ENCODE data around the gene TRIM33. TPM values are rescaled to one million over a fixed set of nuclear protein-coding genes. Genes with fewer than 3 reads are reported as not detected.

TRIM33 gene
- total and polyA plus RNA-seq, 2 of the 13 experiments (the other 11 are each of a cell fraction or from before 2014, with no cell fraction given): 35.5 to 42.2 TPM

- no peak for TF ChIP-seq ZNF543 (CRISPR knock-in tag; IDR thresholded peaks at IDR 0.05)
- peak; percentile 64 for TF ChIP-seq ASH2L (IDR thresholded peaks at IDR 0.05; ENCODE audit: insufficient read length, low read depth, low read length)
- TF ChIP-seq, protein P1, sequence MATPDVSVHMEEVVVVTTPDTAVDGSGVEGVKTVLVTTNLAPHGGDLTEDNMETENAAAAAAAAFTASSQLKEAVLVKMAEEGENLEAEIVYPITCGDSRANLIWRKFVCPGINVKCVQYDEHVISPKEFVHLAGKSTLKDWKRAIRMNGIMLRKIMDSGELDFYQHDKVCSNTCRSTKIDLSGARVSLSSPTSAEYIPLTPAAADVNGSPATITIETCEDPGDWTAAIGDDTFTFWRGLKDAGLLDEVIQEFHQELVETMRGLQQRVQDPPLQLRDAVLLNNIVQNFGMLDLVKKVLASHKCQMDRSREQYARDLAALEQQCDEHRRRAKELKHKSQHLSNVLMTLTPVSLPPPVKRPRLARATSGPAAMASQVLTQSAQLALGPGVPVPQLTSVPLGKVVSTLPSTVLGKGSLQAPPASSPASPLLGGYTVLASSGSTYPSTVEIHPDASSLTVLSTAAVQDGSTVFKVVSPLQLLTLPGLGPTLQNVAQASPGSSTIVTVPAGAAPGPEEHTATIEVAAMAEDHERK (CRISPR knock-in tag; IDR thresholded peaks at IDR 0.05; ENCODE audit: low read depth): no peak
- 0 out of 2 replicates have a peak, but pooled peaks have one; percentile 28 for TF ChIP-seq MYPOP (CRISPR knock-in tag; IDR thresholded peaks at IDR 0.05)
- no peak for TF ChIP-seq GLI4 (CRISPR knock-in tag; IDR thresholded peaks at IDR 0.05; ENCODE audit: borderline replicate concordance)
- TF ChIP-seq YEATS2 (CRISPR knock-in tag; IDR thresholded peaks at IDR 0.05; ENCODE audit: borderline replicate concordance): no peak
- TF ChIP-seq AFF4 (CRISPR knock-in tag; IDR thresholded peaks at IDR 0.05): 0 out of 2 replicates have a peak, but pooled peaks have one; percentile 38
- peak; percentile 43 for TF ChIP-seq DMAP1 (CRISPR knock-in tag; IDR thresholded peaks at IDR 0.05)
- TF ChIP-seq ZFP62 (CRISPR knock-in tag; IDR thresholded peaks at IDR 0.05): no peak
- TF ChIP-seq ZNF879 (CRISPR knock-in tag; IDR thresholded peaks at IDR 0.05): no peak
- no peak for TF ChIP-seq YY1 (IDR thresholded peaks at IDR 0.05; ENCODE audit: insufficient read depth, insufficient replicate concordance, low read depth, low read length)
- no peak for TF ChIP-seq CREB1 (IDR thresholded peaks at IDR 0.05)
- TF ChIP-seq CREB1 (CRISPR knock-in tag; IDR thresholded peaks at IDR 0.05): no peak
- TF ChIP-seq HNF1B (CRISPR knock-in tag; IDR thresholded peaks at IDR 0.05): 0 out of 2 replicates have a peak, but pooled peaks have one; percentile 25
- TF ChIP-seq, protein P2, sequence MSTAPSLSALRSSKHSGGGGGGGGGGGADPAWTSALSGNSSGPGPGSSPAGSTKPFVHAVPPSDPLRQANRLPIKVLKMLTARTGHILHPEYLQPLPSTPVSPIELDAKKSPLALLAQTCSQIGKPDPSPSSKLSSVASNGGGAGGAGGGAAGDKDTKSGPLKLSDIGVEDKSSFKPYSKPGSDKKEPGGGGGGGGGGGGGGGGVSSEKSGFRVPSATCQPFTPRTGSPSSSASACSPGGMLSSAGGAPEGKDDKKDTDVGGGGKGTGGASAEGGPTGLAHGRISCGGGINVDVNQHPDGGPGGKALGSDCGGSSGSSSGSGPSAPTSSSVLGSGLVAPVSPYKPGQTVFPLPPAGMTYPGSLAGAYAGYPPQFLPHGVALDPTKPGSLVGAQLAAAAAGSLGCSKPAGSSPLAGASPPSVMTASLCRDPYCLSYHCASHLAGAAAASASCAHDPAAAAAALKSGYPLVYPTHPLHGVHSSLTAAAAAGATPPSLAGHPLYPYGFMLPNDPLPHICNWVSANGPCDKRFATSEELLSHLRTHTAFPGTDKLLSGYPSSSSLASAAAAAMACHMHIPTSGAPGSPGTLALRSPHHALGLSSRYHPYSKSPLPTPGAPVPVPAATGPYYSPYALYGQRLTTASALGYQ (CRISPR knock-in tag; IDR thresholded peaks at IDR 0.05): no peak
These were observed 44.5 kb downstream of the TRIM33 start (continued) for GRCh38 chr1:114466334-114467014.
